Gastrocnemius medialis (tissue), 4 donors: ENCODE measurements around the gene SPO11. TPM values are rescaled to one million over a fixed set of nuclear protein-coding genes. Genes with fewer than 3 reads are reported as not detected.

Experiments
- ATAC-seq, 2 donors: fragments of 150-250 bp; one replicate each; pipeline ENCODE4 v1.9.1; 2016
- DNase-seq, 2 donors: peaks; one replicate each; pipeline ENCODE4 v3.0.0-alpha.2; 2019
- H3K27ac ChIP-seq, 4 donors: fragments of 200-600 bp; sonication (generic); 1 replicate in 1 of 4; 2 replicates in 3 of 4; pipeline ENCODE4 v1.5.1; 2016 to 2018; ENCODE audit warnings: mild to moderate bottlenecking in 2 of 4, moderate library complexity in 1 of 4
- H3K27me3 ChIP-seq, 3 donors: fragments of 200-600 bp; sonication (generic) in 2 of 3; 1 replicate in 1 of 3; 2 replicates in 2 of 3; pipeline versions ENCODE4 v1.5.1 to v1.6.0; 2016 to 2019; ENCODE audit warnings: mild to moderate bottlenecking in 1 of 3, moderate library complexity in 1 of 3
- H3K36me3 ChIP-seq, 2 donors: fragments of 200-600 bp; sonication (generic) in 1 of 2; one replicate each; pipeline ENCODE4 v1.5.1; 2017 to 2018
- H3K4me1 ChIP-seq, 2 donors: fragments of 200-600 bp; sonication (generic) in 1 of 2; one replicate each; pipeline ENCODE4 v1.5.1; 2016 to 2017; ENCODE audit warnings: mild to moderate bottlenecking in 2 of 2
- H3K4me3 ChIP-seq, 4 donors: fragments of 200-600 bp; sonication (generic) in 3 of 4; 1 replicate in 1 of 4; 2 replicates in 3 of 4; pipeline ENCODE4 v1.5.1; 2016 to 2019; ENCODE audit warnings: mild to moderate bottlenecking in 2 of 4
- H3K9me3 ChIP-seq, 3 donors: fragments of 200-600 bp; sonication (generic) in 2 of 3; 1 replicate in 1 of 3; 2 replicates in 2 of 3; pipeline ENCODE4 v1.5.1; 2016 to 2019
- CTCF ChIP-seq, 5 experiments: fragments of 450-650 bp in 3 of 5; fragments of 200-600 bp in 2 of 5; sonication (generic) in 2 of 5; IDR thresholded peaks in 4 of 5; conservative IDR thresholded peaks in 1 of 5; 1 replicate in 4 of 5; 2 replicates in 1 of 5; pipeline ENCODE4 v1.5.1; 2016 to 2019; ENCODE audit warnings: antibody characterized with exemption in 5 of 5, mild to moderate bottlenecking in 3 of 5, moderate library complexity in 3 of 5
- POLR2A ChIP-seq, 2 donors: fragments of 450-650 bp; IDR thresholded peaks; one replicate each; pipeline ENCODE4 v1.6.1; 2017; ENCODE audit warnings: antibody characterized with exemption in 2 of 2, mild to moderate bottlenecking in 2 of 2, moderate library complexity in 2 of 2
- in situ Hi-C, 4 donors: fragments of 200-750 bp; cut with MboI; loops; one replicate each; pipeline versions ENCODE4 v1.15.0 to v1.8.0; 2017; ENCODE audit warnings: low sequenced_read_pairs in 4 of 4
- intact Hi-C: fragments of 100-400 bp; cut with DNase I; formaldehyde crosslinking; loops from one replicate; pipeline ENCODE4 v1.15.1; 2023; ENCODE audit warnings: low total_unique reads
- microRNA-seq, 2 donors: library from miRNA; unstranded; fragments of <30 nt; microRNA quantifications; one replicate each; pipeline ENCODE4, GENCODE V29; 2016; ENCODE audit warnings: borderline replicate concordance in 2 of 2
- total RNA-seq, 4 donors: library from RNA; depleted of rRNA; stranded (reverse); fragments of >200 nt; gene quantifications; one replicate each; pipeline versions ENCODE4 v1.1.0 to v1.2.3, GENCODE V29; 2016

The SPO11 gene
- total RNA-seq, 4 donors from 2014 or later, result not detected

- Histone ChIP-seq H3K27me3 (no peaks in the 10 kb centered on the region), H3K4me1 (peaks cover 50 to 52% of the 10 kb centered on the region in 2 donors), H3K4me3 (peak within 1 kb of the TSS; percentile 58 to 82 (median 74)), H3K27ac (peak within 1 kb of the TSS; percentile 96 to 99 (median 98)), H3K9me3 (no peaks in the 10 kb centered on the region), H3K36me3 (peaks cover 0 to 11% of the 10 kb centered on the region in 2 donors)
- TF ChIP-seq POLR2A (IDR thresholded peaks at IDR 0.05), result peak; percentile 25 to 46
- TF ChIP-seq CTCF (IDR thresholded peaks at IDR 0.05 in 4 of 5, conservative IDR thresholded peaks at IDR 0.05 in 1 of 5), result no peak
- intact Hi-C loops (loop anchor here (2.0 to 10.0 kb wide), 2 partner anchors 320 to 1504 kb away; partner anchors contain the start of gene PMEPA1), in situ Hi-C loops (loop anchor here in 3 of 4 donors (25.0 kb wide), 2 partner anchors 321 to 821 kb away; partner anchors contain the start of gene PMEPA1 (in 1 of the 3))
- ATAC-seq (peak; percentile 28 to 38), DNase-seq (peak in 1 of 2 donors; percentile 71)
Measured at GRCh38 chr20:57390604-57391438, 61.2 kb downstream of the SPO11 start, which contains the start of gene RBM38. TSS of gene RBM38 (plus strand) at chr20:57391396. CDS start at chr20:57391582, 186 bp downstream.

- TF ChIP-seq CTCF (IDR thresholded peaks at IDR 0.05 in 4 of 5, conservative IDR thresholded peaks at IDR 0.05 in 1 of 5) (no peak), POLR2A (IDR thresholded peaks at IDR 0.05) (peak; percentile 57 to 71)
- in situ Hi-C loops (loop anchor here in 3 of 4 donors (25.0 kb wide), 2 partner anchors 321 to 821 kb away; partner anchors contain the start of gene PMEPA1 (in 1 of the 3)), intact Hi-C loops (loop anchor here (2.0 to 10.0 kb wide), 3 partner anchors 83 to 1503 kb away; partner anchors contain the start of gene PMEPA1)
- Histone ChIP-seq H3K27ac (peak overlapping the region; percentile 96 to 99 (median 98)), H3K36me3 (peaks cover 0 to 11% of the 10 kb centered on the region in 2 donors), H3K27me3 (no peaks in the 10 kb centered on the region), H3K4me3 (peak overlapping the region; percentile 57 to 82 (median 74)), H3K4me1 (peaks cover 59 to 61% of the 10 kb centered on the region in 2 donors), H3K9me3 (no peaks in the 10 kb centered on the region)
- ATAC-seq (peak; percentile 1 to 3), DNase-seq (peak in 1 of 2 donors; percentile 49)
Measured at GRCh38 chr20:57391439-57392301, 62.1 kb downstream of the SPO11 start.

GRCh38 chr20:57392512-57393271 is 63.1 kb downstream of the SPO11 start:
- Histone ChIP-seq H3K9me3 (no peaks in the 10 kb centered on the region), H3K36me3 (peaks cover 0 to 11% of the 10 kb centered on the region in 2 donors), H3K4me3 (peak overlapping the region; percentile 57 to 82 (median 68)), H3K27me3 (no peaks in the 10 kb centered on the region), H3K27ac (peak overlapping the region; percentile 96 to 99 (median 98)), H3K4me1 (peaks cover 69 to 70% of the 10 kb centered on the region in 2 donors)
- in situ Hi-C loops (loop anchor here in 3 of 4 donors (25.0 kb wide), 2 partner anchors 320 to 820 kb away; partner anchors contain the start of gene PMEPA1 (in 1 of the 3)), intact Hi-C loops (loop anchor here (2.0 to 10.0 kb wide), 2 partner anchors 82 to 1502 kb away; no protein-coding TSS in a partner anchor)
- peak; percentile 62 to 82 for DNase-seq
- peak; percentile 21 for ATAC-seq
- TF ChIP-seq CTCF (IDR thresholded peaks at IDR 0.05 in 4 of 5, conservative IDR thresholded peaks at IDR 0.05 in 1 of 5) (no peak), POLR2A (IDR thresholded peaks at IDR 0.05) (peak; percentile 75 to 79)

Small RNA genes lying within 50 kb of the gene (microRNA-seq; reads per million reads assigned to microRNA genes)
- 0 reads per million in 2 donors for gene MIR4325

Other genes with a start within 250 kb of the SPO11 start
- gene BMP7, start 63.2 kb upstream of the SPO11 start, total RNA-seq, result under 1 TPM in 1 of 4 donors, not detected in 3; 0.52 TPM
- gene RAE1, start 21.5 kb downstream of the SPO11 start, total RNA-seq, result 10 to 100 TPM; 15.8 to 35.8 (median 20.6) TPM
- 100 to 1,000 TPM in 3 of 4 donors, 10 to 100 TPM in 1; 56.7 to 229 (median 177) TPM for gene RBM38, start 61.6 kb downstream of the SPO11 start, total RNA-seq
- not detected for gene CTCFL, start 195.3 kb downstream of the SPO11 start, total RNA-seq
- gene PCK1, start 231.3 kb downstream of the SPO11 start, total RNA-seq, result 1 to 10 TPM in 3 of 4 donors, under 1 TPM in 1; 0.10 to 3.2 (median 1.7) TPM